ENCODE measurements around the gene DPH1.

Gene DPH1

GRCh38 chr17:2037155-2037554 is 7.2 kb downstream of the DPH1 start:
- no peak for TF ChIP-seq CTCF (IDR thresholded peaks at IDR 0.05; ENCODE audit: borderline replicate concordance, insufficient read depth, low read depth, low read length)
- no peak overlapping the region for H3K4me3 ChIP-seq (ENCODE audit: low read depth, low read length)

- no peak for TF ChIP-seq CTCF (IDR thresholded peaks at IDR 0.05; ENCODE audit: borderline replicate concordance, insufficient read depth, low read depth, low read length)
- H3K4me3 ChIP-seq (ENCODE audit: low read depth, low read length): no peak overlapping the region
These were observed 10.4 kb downstream of the DPH1 start for GRCh38 chr17:2040219-2040827.

- H3K4me3 ChIP-seq (ENCODE audit: low read depth, low read length): peak overlapping the region; percentile 91
- no peak for TF ChIP-seq CTCF (IDR thresholded peaks at IDR 0.05; ENCODE audit: borderline replicate concordance, insufficient read depth, low read depth, low read length)
These were observed 11.1 kb downstream of the DPH1 start for GRCh38 chr17:2040942-2041560.

GRCh38 chr17:2041561-2042389 is 11.8 kb downstream of the DPH1 start, which contains the start of gene OVCA2:
OVCA2 (plus strand) TSS chr17:2042022; CDS start chr17:2042048, 26 bp downstream.
- peak; percentile 39; the same call in 1 of the 2 replicates for TF ChIP-seq CTCF (IDR thresholded peaks at IDR 0.05; ENCODE audit: borderline replicate concordance, insufficient read depth, low read depth, low read length)
- H3K4me3 ChIP-seq (ENCODE audit: low read depth, low read length): peak within 1 kb of the TSS; percentile 91

- TF ChIP-seq CTCF (IDR thresholded peaks at IDR 0.05; ENCODE audit: borderline replicate concordance, insufficient read depth, low read depth, low read length): no peak
- H3K4me3 ChIP-seq (ENCODE audit: low read depth, low read length): peak overlapping the region; percentile 91
These were observed 12.5 kb downstream of the DPH1 start for GRCh38 chr17:2042390-2042847.

GRCh38 chr17:2042933-2043332 is 13.0 kb downstream of the DPH1 start:
- H3K4me3 ChIP-seq (ENCODE audit: low read depth, low read length): peak overlapping the region; percentile 91
- peak; percentile 12; the same call in 1 of the 2 replicates for TF ChIP-seq CTCF (IDR thresholded peaks at IDR 0.05; ENCODE audit: borderline replicate concordance, insufficient read depth, low read depth, low read length)
